GM18505 (cell line): Measurements from ENCODE around the gene KDM4B.

Experiments
- ATAC-seq: cut with Tn5 transposase; IDR thresholded peaks from one replicate; pipeline ENCODE4 v1.9.1; 2021; ENCODE audit not compliant: unreplicated experiment
- POLR2A ChIP-seq: IDR thresholded peaks from 4 replicates; pipeline ENCODE4 v1.6.1; 2011; ENCODE audit warnings: borderline replicate concordance; ENCODE audit not compliant: insufficient read depth, insufficient read length; ENCODE audit errors: extremely low read depth

Gene KDM4B

GRCh38 chr19:5046339-5047039 lies 77.6 kb downstream of the KDM4B start:
- TF ChIP-seq POLR2A: no peak
- no peak for ATAC-seq

- TF ChIP-seq POLR2A: no peak
- ATAC-seq: no peak
Observed at GRCh38 chr19:5047251-5047935, 78.5 kb downstream of the KDM4B start.

DNA sequence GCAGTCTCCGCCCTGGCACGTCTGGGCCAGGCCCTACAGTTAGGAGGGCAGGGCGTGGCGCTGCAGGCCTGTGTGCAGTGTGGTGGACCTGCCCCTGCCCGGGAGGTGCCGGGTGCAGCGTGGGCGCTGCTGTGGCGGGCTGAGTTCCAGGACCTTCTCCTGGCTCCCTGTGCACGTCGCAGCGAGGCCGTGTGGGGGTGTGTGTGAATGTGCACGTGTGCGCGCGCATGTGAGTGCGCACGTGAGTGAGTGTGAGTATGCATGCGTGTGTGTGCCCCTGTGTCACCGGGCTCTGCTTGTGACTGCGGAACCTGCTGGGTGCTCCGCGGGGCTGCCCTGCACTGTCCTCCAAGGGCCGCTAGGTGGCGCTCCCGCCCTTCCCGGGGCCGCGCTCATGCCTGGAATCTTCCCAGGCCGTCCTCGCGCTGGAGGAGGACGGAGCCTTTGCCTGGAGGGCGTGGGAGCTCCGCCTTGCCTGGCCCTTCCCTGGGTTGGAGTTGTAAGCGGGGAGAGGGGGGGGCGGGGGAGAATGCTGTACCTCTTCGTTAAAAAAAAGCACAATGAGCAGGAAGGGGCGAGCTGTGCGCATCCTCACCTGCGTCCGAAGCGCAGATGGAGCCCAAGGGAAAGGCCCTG lies 79.3 kb downstream of the KDM4B start:
- no peak for TF ChIP-seq POLR2A
- ATAC-seq: no peak

DNA sequence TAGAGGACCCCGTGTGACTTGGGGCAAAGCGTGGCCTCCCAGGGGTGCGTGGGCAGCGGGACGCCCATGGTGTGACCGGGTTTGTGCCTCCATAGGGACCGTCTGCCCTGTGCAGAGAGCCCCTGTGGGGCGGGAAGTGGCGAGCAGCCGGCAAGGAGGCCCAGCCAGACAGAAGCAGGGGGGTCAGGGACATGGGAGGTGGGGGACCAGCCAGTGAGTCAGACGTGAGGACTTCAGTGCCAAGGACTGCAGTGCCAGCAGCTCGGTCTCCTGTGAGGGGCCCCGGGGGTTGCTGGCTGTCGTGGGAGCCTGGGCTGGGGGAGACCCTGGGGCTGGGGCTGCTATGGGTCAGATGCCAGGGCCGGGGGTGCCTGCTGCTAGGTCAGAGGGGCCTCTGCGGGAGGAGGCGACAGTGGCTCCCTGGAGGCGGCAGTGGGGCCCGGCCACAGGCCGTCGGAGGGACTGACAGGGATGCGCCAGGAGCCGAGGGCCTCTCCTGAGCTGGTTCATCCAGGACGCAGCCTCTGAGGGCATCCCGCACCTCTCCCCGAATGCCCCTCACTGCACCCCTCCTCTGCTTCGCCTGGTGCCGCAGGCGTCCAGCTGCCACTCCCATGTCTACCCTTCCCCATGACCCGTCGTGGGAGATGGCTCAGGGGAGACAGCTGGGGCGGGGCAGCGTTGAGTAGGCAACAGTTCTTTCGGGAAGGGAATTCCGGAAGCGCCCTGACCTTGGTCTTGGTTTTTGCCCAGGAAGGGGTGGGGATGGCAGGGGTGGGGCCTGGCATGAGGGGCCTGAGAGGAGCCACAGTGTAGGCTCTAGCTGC lies 80.0 kb downstream of the KDM4B start:
- no peak for ATAC-seq

GRCh38 chr19:5049561-5049960 lies 80.6 kb downstream of the KDM4B start:
- no peak for ATAC-seq
- TF ChIP-seq POLR2A: no peak

More for the DNA sequence above, 80.0 kb downstream of the KDM4B start:
- no peak for TF ChIP-seq POLR2A

- TF ChIP-seq POLR2A: no peak
- ATAC-seq: no peak
Observed at GRCh38 chr19:5050067-5050656, 81.2 kb downstream of the KDM4B start.

GRCh38 chr19:5050905-5051304 lies 82.0 kb downstream of the KDM4B start:
- no peak for TF ChIP-seq POLR2A
- no peak for ATAC-seq

GRCh38 chr19:5051619-5052018 lies 82.7 kb downstream of the KDM4B start:
- ATAC-seq: no peak
- TF ChIP-seq POLR2A: no peak

- TF ChIP-seq POLR2A: no peak
- ATAC-seq: no peak
Observed at GRCh38 chr19:5052515-5052914, 83.6 kb downstream of the KDM4B start.

- TF ChIP-seq POLR2A: no peak
- no peak for ATAC-seq
Observed at GRCh38 chr19:5052945-5053485, 84.1 kb downstream of the KDM4B start.

DNA sequence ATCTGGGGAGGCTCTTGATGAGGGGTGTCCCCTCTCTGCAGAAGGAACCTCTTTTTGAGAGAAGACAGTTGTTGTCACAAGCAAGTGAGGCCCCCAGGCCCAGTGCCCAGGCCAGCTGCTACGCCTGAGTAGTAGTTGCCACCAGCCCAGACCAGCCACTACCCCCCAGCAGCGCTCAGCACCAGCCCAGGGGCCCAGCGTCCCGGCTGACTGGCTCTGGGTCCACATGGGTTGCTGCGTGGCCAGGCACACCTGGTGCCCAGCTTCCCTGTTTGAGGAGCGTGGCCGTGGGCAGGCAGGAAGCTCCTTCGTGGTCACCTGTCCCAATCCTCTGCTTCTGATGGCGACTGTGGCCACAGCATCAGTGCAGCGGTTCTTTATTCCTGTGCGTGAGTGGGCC lies 84.7 kb downstream of the KDM4B start:
- no peak for ATAC-seq
- TF ChIP-seq POLR2A: no peak

DNA sequence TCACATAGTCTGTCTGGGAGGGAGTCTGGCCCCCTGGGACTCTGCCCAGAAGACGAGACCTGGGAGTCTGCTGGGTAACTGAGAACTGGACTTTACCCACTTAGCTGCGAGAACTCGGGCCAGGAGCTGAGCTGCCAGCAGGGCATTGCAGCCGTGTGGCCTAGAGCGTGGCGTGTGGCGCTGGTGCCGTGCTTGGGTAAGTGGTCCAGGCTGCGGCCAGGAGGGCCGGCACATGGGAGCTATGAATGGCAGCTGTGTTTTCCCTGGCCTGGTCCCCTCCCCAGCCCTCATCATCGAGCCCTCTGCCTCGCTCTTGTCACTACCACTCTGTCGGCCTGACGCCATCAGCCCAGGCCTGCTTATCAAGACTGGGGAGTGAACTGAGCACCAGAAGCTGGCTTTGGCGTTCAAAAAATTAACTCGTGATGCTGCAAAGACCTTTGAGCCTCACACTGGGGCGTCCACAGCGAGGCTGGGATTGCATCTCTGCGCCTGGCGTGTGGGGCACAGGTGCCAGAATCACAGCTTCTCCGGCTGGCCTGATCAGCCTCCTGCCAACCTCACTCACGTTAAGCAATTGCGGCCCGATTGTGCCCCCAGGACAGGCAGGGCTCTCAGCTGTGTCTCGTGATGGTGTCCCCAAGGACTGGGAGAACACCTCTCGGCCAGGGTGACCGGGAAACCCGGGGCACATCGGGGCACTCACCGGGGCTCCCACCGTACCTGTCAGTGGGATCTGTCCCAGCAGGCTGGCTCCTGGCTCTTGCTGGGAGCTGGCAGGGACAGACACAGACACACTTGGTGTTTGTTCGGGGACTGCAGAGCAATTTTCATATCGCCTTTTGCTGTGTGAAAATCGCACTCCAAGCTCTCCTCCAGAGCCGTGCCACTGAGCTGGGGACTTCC lies 85.9 kb downstream of the KDM4B start:
- ATAC-seq: no peak
- no peak for TF ChIP-seq POLR2A

DNA sequence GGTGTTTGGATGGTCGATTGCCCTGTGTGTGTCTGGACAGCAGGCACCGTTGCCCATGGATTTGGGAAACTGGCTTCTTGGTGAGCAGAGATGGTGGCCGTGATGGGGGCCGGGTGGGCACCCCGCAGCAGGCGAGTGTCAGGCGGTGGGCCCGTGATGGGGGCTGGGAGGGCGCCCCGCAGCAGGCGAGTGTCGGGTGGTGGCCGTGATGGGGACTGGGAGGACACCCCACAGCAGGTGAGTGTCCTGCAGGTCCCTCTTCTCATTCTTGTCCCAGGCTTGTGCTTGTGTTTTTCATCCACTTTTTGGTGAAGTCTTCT lies 86.5 kb downstream of the KDM4B start:
- ATAC-seq: no peak

More for the DNA sequence above, 86.5 kb downstream of the KDM4B start:
- TF ChIP-seq POLR2A: no peak
